Fibroblast of lung (primary cell): ENCODE results near the gene IL17RB. TPM values are rescaled to one million over a fixed set of nuclear protein-coding genes. Genes with fewer than 3 reads are reported as not detected.
A peak's percentile ranks its signal among the peaks of the same experiment; 100 is the strongest.

Experiments
- DNase-seq, 2 donors: peaks; one replicate each; pipeline versions ENCODE4 v3.0.0 to v3.0.0-alpha.2; 2010; ENCODE audit warnings: low read depth in 2 of 2
- H2AFZ ChIP-seq: 2 replicates; pipeline ENCODE4 v1.5.1; 2012; ENCODE audit warnings: low read length, control low read depth, inconsistent platforms
- H3K27ac ChIP-seq: 2 replicates; pipeline ENCODE4 v1.5.1; 2011; ENCODE audit warnings: low read length, control low read depth; ENCODE audit not compliant: insufficient read depth
- H3K27me3 ChIP-seq: 2 replicates; pipeline ENCODE4 v1.5.1; 2011; ENCODE audit warnings: mild to moderate bottlenecking, low read length; ENCODE audit not compliant: control insufficient read depth, insufficient read depth
- H3K36me3 ChIP-seq: 2 replicates; pipeline ENCODE4 v1.5.1; 2011; ENCODE audit warnings: low read length; ENCODE audit not compliant: control insufficient read depth, insufficient read depth
- H3K4me1 ChIP-seq: 2 replicates; pipeline ENCODE4 v1.5.1; 2011; ENCODE audit warnings: low read length; ENCODE audit not compliant: control insufficient read depth, insufficient read depth; ENCODE audit errors: extremely low read depth
- H3K4me2 ChIP-seq: 2 replicates; pipeline ENCODE4 v1.5.1; 2011; ENCODE audit warnings: low read length, control low read depth; ENCODE audit not compliant: insufficient read depth; ENCODE audit errors: extremely low read depth
- H3K4me3 ChIP-seq, 4 experiments: fragments of 200-600 bp in 1 of 4; sonication (generic) in 1 of 4; replicated peaks in 1 of 4; 2 replicates each; pipeline ENCODE4 v1.5.1; 2011 to 2016; ENCODE audit warnings: low read length in 4 of 4, low read depth in 3 of 4, mild to moderate bottlenecking in 3 of 4, control low read depth in 2 of 4, inconsistent platforms in 1 of 4, mixed read lengths in 1 of 4; ENCODE audit not compliant: insufficient read depth in 1 of 4; ENCODE audit errors: control extremely low read depth in 1 of 4
- H3K79me2 ChIP-seq: 2 replicates; pipeline ENCODE4 v1.5.1; 2012; ENCODE audit warnings: mild to moderate bottlenecking, low read length, inconsistent platforms; ENCODE audit not compliant: control insufficient read depth, insufficient read depth
- H3K9ac ChIP-seq: 2 replicates; pipeline ENCODE4 v1.5.1; 2011; ENCODE audit warnings: mild to moderate bottlenecking, low read length, control low read depth; ENCODE audit not compliant: insufficient read depth
- H3K9me3 ChIP-seq: 2 replicates; pipeline ENCODE4 v1.5.1; 2012; ENCODE audit warnings: low read depth, low read length; ENCODE audit not compliant: control insufficient read depth, insufficient read depth
- H4K20me1 ChIP-seq: 2 replicates; pipeline ENCODE4 v1.5.1; 2011; ENCODE audit warnings: low read length; ENCODE audit not compliant: control insufficient read depth, insufficient read depth; ENCODE audit errors: extremely low read depth
- CTCF ChIP-seq, 2 donors: IDR thresholded peaks in 1 of 2; conservative IDR thresholded peaks in 1 of 2; 1 replicate in 1 of 2; 2 replicates in 1 of 2; pipeline ENCODE4 v1.5.1; 2011 to 2012; ENCODE audit warnings: low read length in 2 of 2, control low read depth in 1 of 2, inconsistent platforms in 1 of 2, low read depth in 1 of 2, mild to moderate bottlenecking in 1 of 2
- EZH2 ChIP-seq: IDR thresholded peaks from 2 replicates; pipeline ENCODE4 v1.5.1; 2012; ENCODE audit warnings: low read length, control low read depth, mild to moderate bottlenecking; ENCODE audit errors: missing control alignments
- polyA plus RNA-seq, 2 donors: library from polyadenylated mRNA; depleted of rRNA in 1 of 2; stranded (reverse) in 1 of 2; unstranded in 1 of 2; fragments of >200 nt; gene quantifications; 2 replicates each; pipeline ENCODE4 v1.2.1, GENCODE V29; 2011 to 2012; ENCODE audit warnings: missing spikeins in 1 of 2
- total RNA-seq: library from RNA; depleted of rRNA; stranded (reverse); fragments of >200 nt; gene quantifications from 2 replicates; pipeline ENCODE4 v1.2.1, GENCODE V29; 2014

IL17RB gene
- total and polyA plus RNA-seq, 2 donors (not counting 1 experiment from before 2014, with no cell fraction given): 0.32 to 0.33 TPM

DNA sequence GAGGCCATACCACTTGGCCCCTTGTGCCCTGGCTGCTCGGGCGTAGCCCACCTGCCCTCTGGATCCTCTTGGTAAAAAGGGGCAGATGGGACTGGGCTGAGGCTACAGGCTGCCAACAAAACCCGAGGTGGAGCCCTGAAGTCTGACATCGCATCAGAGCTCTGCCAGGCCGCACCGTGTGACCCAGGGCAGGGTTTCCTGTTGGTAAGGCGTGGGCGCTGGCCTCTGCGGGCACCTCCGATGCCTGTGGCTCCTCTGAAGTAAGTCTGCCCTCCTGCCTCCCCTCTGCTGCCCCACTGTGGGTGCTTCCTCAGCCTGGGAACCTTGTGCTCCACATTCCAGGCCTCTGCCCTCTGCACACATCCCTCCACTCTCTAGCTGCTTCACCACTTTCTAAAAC lies 9.0 kb upstream of the IL17RB start:
- DNase-seq: no peak
- no peaks in the 10 kb centered on the region for H4K20me1 ChIP-seq
- H3K4me1 ChIP-seq: no peaks in the 10 kb centered on the region
- H3K79me2 ChIP-seq: no peaks in the 10 kb centered on the region
- H2AFZ ChIP-seq: no peak overlapping the region
- H3K27ac ChIP-seq: no peak overlapping the region
- H3K27me3 ChIP-seq: peaks cover 4% of the 10 kb centered on the region
- TF ChIP-seq EZH2 (no peak), CTCF (conservative IDR thresholded peaks at IDR 0.05 in 1 of 2, IDR thresholded peaks at IDR 0.05 in 1 of 2; ENCODE audit: low read depth in 1 of 2, low read length in 2 of 2) (no peak)
- no peak overlapping the region for H3K4me3 ChIP-seq
- H3K9ac ChIP-seq: no peak overlapping the region
- no peaks in the 10 kb centered on the region for H3K9me3 ChIP-seq
- no peak overlapping the region for H3K4me2 ChIP-seq
- no peaks in the 10 kb centered on the region for H3K36me3 ChIP-seq

- H3K9ac ChIP-seq: no peak overlapping the region
- H3K27me3 ChIP-seq: peaks cover 16% of the 10 kb centered on the region
- H3K36me3 ChIP-seq: no peaks in the 10 kb centered on the region
- H2AFZ ChIP-seq: no peak overlapping the region
- H3K79me2 ChIP-seq: no peaks in the 10 kb centered on the region
- H3K4me3 ChIP-seq: no peak overlapping the region
- no peak for DNase-seq
- no peaks in the 10 kb centered on the region for H3K9me3 ChIP-seq
- no peak overlapping the region for H3K4me2 ChIP-seq
- H3K4me1 ChIP-seq: no peaks in the 10 kb centered on the region
- no peak overlapping the region for H3K27ac ChIP-seq
- TF ChIP-seq EZH2 (no peak), CTCF (conservative IDR thresholded peaks at IDR 0.05 in 1 of 2, IDR thresholded peaks at IDR 0.05 in 1 of 2; ENCODE audit: low read depth in 1 of 2, low read length in 2 of 2) (no peak)
- H4K20me1 ChIP-seq: no peaks in the 10 kb centered on the region
Observed at GRCh38 chr3:53841296-53841695, 5.1 kb upstream of the IL17RB start.

- no peak overlapping the region for H3K27ac ChIP-seq
- H3K9ac ChIP-seq: no peak overlapping the region
- H3K4me1 ChIP-seq: no peaks in the 10 kb centered on the region
- H3K4me3 ChIP-seq: no peak overlapping the region
- no peaks in the 10 kb centered on the region for H3K36me3 ChIP-seq
- TF ChIP-seq EZH2 (no peak), CTCF (conservative IDR thresholded peaks at IDR 0.05 in 1 of 2, IDR thresholded peaks at IDR 0.05 in 1 of 2; ENCODE audit: low read depth in 1 of 2, low read length in 2 of 2) (peak in 1 of 2 donors; percentile 3)
- H3K27me3 ChIP-seq: peaks cover 26% of the 10 kb centered on the region
- DNase-seq: peak in 1 of 2 donors; percentile 40
- H3K4me2 ChIP-seq: no peak overlapping the region
- no peaks in the 10 kb centered on the region for H3K9me3 ChIP-seq
- no peaks in the 10 kb centered on the region for H3K79me2 ChIP-seq
- H4K20me1 ChIP-seq: no peaks in the 10 kb centered on the region
- no peak overlapping the region for H2AFZ ChIP-seq
Observed at GRCh38 chr3:53842436-53843194, 3.8 kb upstream of the IL17RB start.
